Endothelial cell of umbilical vein (primary cell): Measurements from ENCODE around the gene ATP8B3. TPM values are rescaled to one million over a fixed set of nuclear protein-coding genes. Genes with fewer than 3 reads are reported as not detected.

ENCODE experiments used
- BruUV-seq: library from RNA; stranded (reverse); fragments of 400-500 nt; replicated peaks from 2 replicates; lab custom pipeline; 2021; lab: Mats Ljungman, UMichigan
- CTCF ChIA-PET: fragments of 300-600, 350-600 bp; sonication (Branson Sonifier 250); formaldehyde crosslinking; loops from one replicate; lab custom pipeline; 2021; ENCODE audit warnings: antibody characterized with exemption, inconsistent platforms; lab: Charles Lee
- POLR2A ChIA-PET: fragments of 300-600, 350-600 bp; sonication (Branson Sonifier 250); formaldehyde crosslinking; loops from one replicate; lab custom pipeline; 2021; ENCODE audit warnings: antibody characterized with exemption, inconsistent platforms; lab: Charles Lee
- DNase-seq: peaks from one replicate; pipeline ENCODE4 v3.0.0-alpha.2; 2011; ENCODE audit warnings: low read depth, low spot score
- FAIRE-seq: peaks from 2 replicates; lab custom pipeline; 2011; peaks lifted over from hg19 to GRCh38; lab: Jason Lieb, UNC
- H2AFZ ChIP-seq: 2 replicates; pipeline ENCODE4 v1.6.0; 2012; ENCODE audit warnings: low read depth, low read length, control low read depth, inconsistent platforms
- H3K27ac ChIP-seq: 2 replicates; pipeline ENCODE4 v1.5.1; 2011; ENCODE audit warnings: low read depth, mild to moderate bottlenecking, control low read depth, low read length, moderate library complexity; ENCODE audit not compliant: insufficient read depth
- H3K27me3 ChIP-seq, 2 experiments: 2 replicates each; pipeline versions ENCODE4 v1.6.0 to v1.6.1; 2011; ENCODE audit warnings: low read length in 2 of 2, mixed read lengths in 1 of 2; ENCODE audit not compliant: control insufficient read depth in 2 of 2, insufficient read depth in 2 of 2
- H3K36me3 ChIP-seq, 2 experiments: 2 replicates in 1 of 2; 3 replicates in 1 of 2; pipeline ENCODE4 v1.5.1; 2011; ENCODE audit warnings: low read length in 2 of 2, mild to moderate bottlenecking in 1 of 2, moderate library complexity in 1 of 2; ENCODE audit not compliant: control insufficient read depth in 2 of 2, insufficient read depth in 2 of 2; ENCODE audit errors: extremely low read depth in 1 of 2
- H3K4me1 ChIP-seq: 3 replicates; pipeline ENCODE4 v1.5.1; 2011; ENCODE audit warnings: mild to moderate bottlenecking, low read length; ENCODE audit not compliant: control insufficient read depth, insufficient read depth; ENCODE audit errors: extremely low read depth
- H3K4me2 ChIP-seq: 2 replicates; pipeline ENCODE4 v1.6.1; 2011; ENCODE audit warnings: low read length, control low read depth, mixed read lengths; ENCODE audit not compliant: insufficient read depth
- H3K4me3 ChIP-seq, 3 experiments: fragments of 200-600 bp in 1 of 3; sonication (generic), shearing (Covaris generic) in 1 of 3; replicated peaks in 1 of 3; 2 replicates each; pipeline ENCODE4 v1.5.1; 2011 to 2016; ENCODE audit warnings: control low read depth in 3 of 3, low read length in 3 of 3, mild to moderate bottlenecking in 2 of 3, inconsistent platforms in 1 of 3, low read depth in 1 of 3, moderate library complexity in 1 of 3; ENCODE audit not compliant: insufficient read depth in 1 of 3
- H3K79me2 ChIP-seq: 2 replicates; pipeline ENCODE4 v1.6.0; 2012; ENCODE audit warnings: low read length, inconsistent platforms; ENCODE audit not compliant: control insufficient read depth, insufficient read depth
- H3K9ac ChIP-seq: replicated peaks from 2 replicates; pipeline ENCODE3; 2011; ENCODE audit warnings: low read length, control low read depth; ENCODE audit not compliant: insufficient read depth; ENCODE audit errors: extremely low read depth
- H3K9me1 ChIP-seq: replicated peaks from 3 replicates; pipeline ENCODE4 v1.6.0; 2011; ENCODE audit warnings: mild to moderate bottlenecking, low read length; ENCODE audit not compliant: control insufficient read depth, insufficient read depth; ENCODE audit errors: extremely low read depth
- H3K9me3 ChIP-seq: replicated peaks from 2 replicates; pipeline ENCODE4 v1.5.1; 2012; ENCODE audit warnings: low read length, inconsistent platforms; ENCODE audit not compliant: control insufficient read depth, insufficient read depth
- H4K20me1 ChIP-seq: replicated peaks from 2 replicates; pipeline ENCODE3; 2011; ENCODE audit warnings: mild to moderate bottlenecking, low read length; ENCODE audit not compliant: control insufficient read depth, insufficient read depth; ENCODE audit errors: extremely low read depth
- CTCF ChIP-seq, 2 donors: IDR thresholded peaks; 1 replicate in 1 of 2; 2 replicates in 1 of 2; pipeline ENCODE4 v1.5.1; 2011; ENCODE audit warnings: low read length in 2 of 2, mild to moderate bottlenecking in 2 of 2, moderate library complexity in 2 of 2, control low read depth in 1 of 2, inconsistent platforms in 1 of 2, low read depth in 1 of 2; ENCODE audit not compliant: insufficient read depth in 1 of 2; ENCODE audit errors: extremely low read depth in 1 of 2
- EZH2 ChIP-seq: IDR thresholded peaks from 2 replicates; pipeline ENCODE4 v1.6.1; 2012; ENCODE audit warnings: borderline replicate concordance, low read depth, mild to moderate bottlenecking, moderate library complexity, low read length, inconsistent platforms; ENCODE audit not compliant: severe bottlenecking
- FOS ChIP-seq: IDR thresholded peaks from 2 replicates; pipeline ENCODE4 v1.6.1; 2011; ENCODE audit warnings: mild to moderate bottlenecking, low read length, moderate library complexity, borderline replicate concordance; ENCODE audit not compliant: insufficient read depth
- GATA2 ChIP-seq: IDR thresholded peaks from 2 replicates; pipeline ENCODE4 v1.7.0; 2011; ENCODE audit warnings: low read depth, mild to moderate bottlenecking, moderate library complexity, mixed read lengths, low read length; ENCODE audit not compliant: insufficient read length, insufficient read depth
- JUN ChIP-seq: IDR thresholded peaks from 2 replicates; pipeline ENCODE4 v1.6.1; 2011; ENCODE audit warnings: borderline replicate concordance, low read depth; ENCODE audit not compliant: insufficient read length, insufficient read depth
- MAX ChIP-seq: IDR thresholded peaks from 2 replicates; pipeline ENCODE4 v1.6.1; 2011; ENCODE audit not compliant: insufficient read depth, insufficient read length
- MYC ChIP-seq: IDR thresholded peaks from one replicate; pipeline ENCODE4 v1.6.1; 2011; ENCODE audit warnings: mild to moderate bottlenecking, low read depth, low read length
- POLR2A ChIP-seq: IDR thresholded peaks from 2 replicates; pipeline ENCODE4 v1.6.1; 2012; ENCODE audit warnings: low read depth, mild to moderate bottlenecking, control low read depth, low read length
- POLR2AphosphoS5 ChIP-seq: IDR thresholded peaks from 2 replicates; pipeline ENCODE4 v1.6.1; 2012; ENCODE audit warnings: low read depth, mild to moderate bottlenecking, control low read depth, low read length, moderate library complexity; ENCODE audit not compliant: insufficient read depth
- dilution Hi-C: fragments of 300-500 bp; cut with MboI; formaldehyde crosslinking; loops from one replicate; pipeline ENCODE4 v1.15.0; 2019; ENCODE audit warnings: low sequenced_read_pairs; ENCODE audit not compliant: extremely low pct_ligation_motif_present
- intact Hi-C: fragments of 100-400 bp; cut with micrococcal nuclease; formaldehyde crosslinking; loops from one replicate; pipeline ENCODE4 v1.10.0; 2022
- polyA plus RNA-seq, 4 experiments: library from polyadenylated mRNA; depleted of rRNA in 3 of 4; stranded (reverse) in 3 of 4; unstranded in 1 of 4; fragments of >200 nt; gene quantifications; 2 replicates each; pipeline versions ENCODE4 v1.2.1 to v1.2.3, GENCODE V29; 2011 to 2012; ENCODE audit warnings: missing spikeins in 1 of 4
- total RNA-seq: library from RNA; stranded (reverse); gene quantifications from 2 replicates; pipeline ENCODE4 v1.2.3, GENCODE V29; 2021

ATP8B3 gene
- total and polyA plus RNA-seq, 2 donors (not counting 3 experiments of a cell fraction or from before 2014, with no cell fraction given) = 1.1 to 7.3 TPM

GRCh38 chr19:1833540-1833939 lies 21.5 kb upstream of the ATP8B3 start:
- CTCF ChIA-PET = interaction anchor here (1.2 kb wide), 1 partner anchor 12 kb away, joined by 3 read pairs; no protein-coding TSS in a partner anchor
- DNase-seq = no peak
- Histone ChIP-seq H3K4me2 (no peak overlapping the region), H3K36me3 (peaks cover 0 to 2% of the 10 kb centered on the region in 2 experiments), H3K9ac (no peak overlapping the region), H4K20me1 (no peaks in the 10 kb centered on the region), H3K27me3 (no peaks in the 10 kb centered on the region), H3K79me2 (peaks cover 62% of the 10 kb centered on the region), H3K4me3 (no peak overlapping the region), H3K4me1 (no peaks in the 10 kb centered on the region), H3K9me1 (no peaks in the 10 kb centered on the region), H3K9me3 (no peaks in the 10 kb centered on the region), H3K27ac (no peak overlapping the region), H2AFZ (no peak overlapping the region)
- POLR2A ChIA-PET = no interaction called here
- dilution Hi-C loops = no loop called here
- no peak for TF ChIP-seq GATA2
- TF ChIP-seq MYC = no peak
- no peak for TF ChIP-seq MAX
- no peak for TF ChIP-seq POLR2AphosphoS5
- TF ChIP-seq EZH2 = no peak
- no peak for TF ChIP-seq CTCF (IDR thresholded peaks at IDR 0.05; ENCODE audit: extremely low read depth in 1 of 2, insufficient read depth in 1 of 2, low read depth in 1 of 2, low read length in 2 of 2)
- TF ChIP-seq POLR2A = no peak
- no peak for TF ChIP-seq FOS
- TF ChIP-seq JUN = no peak
- no peak for FAIRE-seq
- no TSS peak for BruUV-seq
- intact Hi-C loops = no loop called here
